PFSK-1 (cell line): ENCODE data around the gene CPNE6.

Experiments
- FOXP2 ChIP-seq: optimal IDR thresholded peaks from 2 replicates; pipeline ENCODE3; 2011; ENCODE audit warnings: borderline replicate concordance, control low read depth, inconsistent platforms; ENCODE audit not compliant: insufficient read depth; ENCODE audit errors: extremely low read length, extremely low read depth
- POLR2AphosphoS5 ChIP-seq: IDR thresholded peaks from 2 replicates; pipeline ENCODE4 v1.6.1; 2012; ENCODE audit warnings: low read depth, mild to moderate bottlenecking, control low read depth, low read length, moderate library complexity
- REST ChIP-seq, 2 experiments: IDR thresholded peaks; 2 replicates each; pipeline versions ENCODE4 v1.6.1 to v1.8.0; 2011 to 2012; ENCODE audit warnings: low read depth in 2 of 2, low read length in 2 of 2, control low read depth in 1 of 2, inconsistent platforms in 1 of 2, mild to moderate bottlenecking in 1 of 2, moderate library complexity in 1 of 2; ENCODE audit not compliant: insufficient read depth in 1 of 2
- SIN3A ChIP-seq: IDR thresholded peaks from 2 replicates; pipeline ENCODE4 v1.6.1; 2012; ENCODE audit warnings: mild to moderate bottlenecking, low read length, moderate library complexity, borderline replicate concordance; ENCODE audit not compliant: insufficient read depth
- TAF1 ChIP-seq: IDR thresholded peaks from 2 replicates; pipeline ENCODE4 v1.6.1; 2012; ENCODE audit warnings: low read length, control low read depth, borderline replicate concordance; ENCODE audit not compliant: insufficient read depth

CPNE6 gene

DNA sequence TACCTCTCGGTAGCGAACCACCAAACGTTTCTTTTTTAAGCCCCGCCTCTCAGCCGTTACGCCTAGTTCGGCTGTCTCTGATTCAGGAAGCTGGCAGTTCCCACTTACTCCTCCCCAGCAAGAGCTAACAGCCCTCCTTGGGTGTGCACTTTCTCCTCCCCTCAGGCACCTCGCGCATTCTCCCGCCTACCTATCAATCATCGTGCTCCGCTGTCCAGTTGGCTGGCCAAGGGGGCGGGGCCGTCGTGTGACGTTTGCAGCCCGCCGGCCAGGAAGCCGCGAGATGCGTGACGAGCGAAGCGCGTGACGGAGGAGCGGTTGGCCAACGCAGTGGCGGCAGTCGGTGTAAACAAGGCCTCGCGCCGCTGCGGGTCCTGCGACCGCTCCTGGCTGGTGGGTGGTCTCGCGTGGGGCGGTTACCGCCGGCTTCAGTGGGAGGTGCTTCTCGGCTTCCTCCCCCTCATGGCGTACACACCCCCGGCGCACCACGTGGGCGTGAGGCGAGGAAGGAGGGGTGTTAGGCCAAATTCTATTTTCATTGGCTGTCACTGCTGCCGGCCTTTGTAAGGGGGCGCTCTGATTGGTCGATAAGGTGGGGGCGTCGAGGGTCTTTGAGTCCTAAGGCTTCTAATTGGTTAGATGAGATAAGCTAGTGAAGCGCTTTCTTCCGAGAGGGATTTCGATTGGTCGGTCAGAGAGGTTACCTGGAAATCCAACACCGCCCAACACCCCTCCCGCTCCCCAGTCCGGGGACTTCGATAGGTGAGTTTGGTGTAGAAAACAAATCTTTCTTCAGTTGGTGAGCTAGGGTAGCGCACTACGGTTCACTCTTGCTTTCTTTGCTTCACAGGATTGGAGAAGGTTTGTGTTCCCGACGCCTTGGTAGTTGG is 43.4 kb downstream of the CPNE6 start, which contains the start of the genes DCAF11 and NRL:
Gene DCAF11, plus strand, starts transcription at position 246 of the 890 bp plus-strand sequence. CDS start 818 bp downstream, outside the sequence.
Gene NRL, minus strand, starts transcription at position 418 of the 890 bp plus-strand sequence. CDS start 32,101 bp downstream, outside the sequence.
- TF ChIP-seq POLR2AphosphoS5 (peak; percentile 38), TAF1 (no peak), FOXP2 (peak; percentile 86), SIN3A (peak; percentile 61; the same call in 1 of the 2 replicates), REST (IDR thresholded peaks at IDR 0.05; ENCODE audit: insufficient read depth in 1 of 2, low read depth in 2 of 2, low read length in 2 of 2) (no peak)

DNA sequence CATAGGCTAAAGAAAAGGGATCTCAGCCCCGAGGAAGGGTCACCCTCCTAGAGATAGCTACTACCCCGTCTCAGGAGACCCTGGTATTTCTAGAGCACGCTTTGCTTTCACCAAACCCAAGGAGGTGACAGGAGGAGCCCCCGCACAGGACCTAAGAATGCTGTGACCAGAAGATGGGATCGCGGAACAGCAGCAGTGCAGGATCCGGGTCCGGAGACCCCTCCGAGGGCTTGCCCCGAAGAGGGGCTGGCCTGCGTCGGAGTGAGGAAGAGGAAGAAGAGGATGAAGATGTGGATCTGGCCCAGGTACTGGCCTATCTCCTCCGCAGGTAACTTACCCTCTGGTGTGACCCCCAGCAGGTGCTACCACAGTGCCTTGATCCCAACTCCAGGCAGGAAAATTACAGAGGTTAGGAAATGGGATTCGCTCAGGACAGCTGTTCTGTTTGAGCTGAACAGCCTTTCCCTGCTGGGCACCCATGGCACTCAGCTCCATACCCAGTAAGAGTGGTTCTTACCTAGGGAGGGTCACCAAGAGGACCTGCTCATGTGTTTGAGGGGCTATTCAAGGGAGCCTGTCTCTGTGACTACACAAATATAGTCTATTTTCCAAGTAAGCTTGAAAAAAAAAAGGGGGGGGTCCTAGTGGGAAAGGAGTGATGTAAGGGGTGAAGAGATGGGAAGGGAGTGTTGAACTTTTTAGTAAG is 44.2 kb downstream of the CPNE6 start:
- no peak for TF ChIP-seq TAF1
- no peak for TF ChIP-seq POLR2AphosphoS5
- TF ChIP-seq REST (IDR thresholded peaks at IDR 0.05; ENCODE audit: insufficient read depth in 1 of 2, low read depth in 2 of 2, low read length in 2 of 2): no peak
- no peak for TF ChIP-seq FOXP2
- no peak for TF ChIP-seq SIN3A

GRCh38 chr14:24116128-24116814 is 44.9 kb downstream of the CPNE6 start:
- TF ChIP-seq REST (IDR thresholded peaks at IDR 0.05; ENCODE audit: insufficient read depth in 1 of 2, low read depth in 2 of 2, low read length in 2 of 2) (no peak), TAF1 (no peak)

DNA sequence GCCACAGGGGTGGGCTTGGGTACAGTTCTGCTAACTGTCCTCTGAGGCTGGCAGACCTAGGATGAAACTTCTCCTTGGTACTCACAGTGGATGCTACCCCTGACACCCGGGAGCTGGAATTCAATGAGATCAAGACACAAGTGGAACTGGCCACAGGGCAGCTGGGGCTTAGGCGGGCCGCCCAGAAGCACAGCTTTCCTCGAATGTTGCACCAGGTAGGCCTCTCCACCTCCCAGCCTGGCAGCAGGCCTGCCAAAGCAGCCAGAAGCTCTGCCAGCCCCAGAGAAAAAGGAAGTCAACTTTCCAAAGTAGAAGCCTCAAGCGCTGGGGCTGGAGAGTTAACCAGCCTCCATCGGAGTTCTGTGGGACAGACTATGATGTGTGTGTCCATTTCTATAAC is 45.8 kb downstream of the CPNE6 start:
- TF ChIP-seq REST (IDR thresholded peaks at IDR 0.05; ENCODE audit: insufficient read depth in 1 of 2, low read depth in 2 of 2, low read length in 2 of 2) (no peak), POLR2AphosphoS5 (no peak), TAF1 (no peak), FOXP2 (no peak), SIN3A (no peak)
